Uterus (tissue), 4 donors: ENCODE data around the gene OSBPL9. TPM values are rescaled to one million over a fixed set of nuclear protein-coding genes. Genes with fewer than 3 reads are reported as not detected.

Experiments used
- DNase-seq, 2 donors: peaks; one replicate each; pipeline ENCODE4 v3.0.0-alpha.2; 2019 to 2020
- H3K27ac ChIP-seq, 2 donors: fragments of 200-600 bp; sonication (generic); 1 replicate in 1 of 2; 2 replicates in 1 of 2; pipeline ENCODE4 v1.5.1; 2016 to 2018
- H3K27me3 ChIP-seq, 2 donors: fragments of 200-600 bp; sonication (generic); one replicate each; pipeline ENCODE4 v1.5.1; 2018 to 2019; ENCODE audit warnings: control low read depth in 1 of 2
- H3K36me3 ChIP-seq, 2 donors: fragments of 200-600 bp; sonication (generic); one replicate each; pipeline ENCODE4 v1.5.1; 2019; ENCODE audit warnings: control low read depth in 1 of 2
- H3K4me1 ChIP-seq, 2 donors: fragments of 200-600 bp; sonication (generic); one replicate each; pipeline ENCODE4 v1.5.1; 2018 to 2019; ENCODE audit warnings: control low read depth in 1 of 2
- H3K4me3 ChIP-seq, 2 donors: fragments of 200-600 bp; sonication (generic); 1 replicate in 1 of 2; 2 replicates in 1 of 2; pipeline ENCODE4 v1.5.1; 2018 to 2019; ENCODE audit warnings: mild to moderate bottlenecking in 1 of 2
- H3K9me3 ChIP-seq, 2 donors: fragments of 200-600 bp; sonication (generic); one replicate each; pipeline ENCODE4 v1.5.1; 2019; ENCODE audit warnings: control low read depth in 1 of 2
- CTCF ChIP-seq, 4 experiments: fragments of 200-600 bp in 2 of 4; fragments of 450-650 bp in 2 of 4; sonication (generic) in 2 of 4; IDR thresholded peaks; one replicate each; pipeline ENCODE4 v1.5.1; 2016 to 2019; ENCODE audit warnings: antibody characterized with exemption in 4 of 4, mild to moderate bottlenecking in 2 of 4, moderate library complexity in 1 of 4
- POLR2A ChIP-seq, 2 donors: fragments of 450-650 bp; IDR thresholded peaks; one replicate each; pipeline ENCODE4 v1.6.1; 2016; ENCODE audit warnings: antibody characterized with exemption in 2 of 2, mild to moderate bottlenecking in 1 of 2, moderate library complexity in 1 of 2
- intact Hi-C: fragments of 100-400 bp; cut with DNase I; formaldehyde crosslinking; loops from one replicate; pipeline ENCODE4 v1.15.1; 2023; ENCODE audit warnings: low total_unique reads
- total RNA-seq, 4 donors: library from RNA; depleted of rRNA in 3 of 4; stranded (reverse); fragments of >200 nt in 3 of 4; gene quantifications; one replicate each; pipeline versions ENCODE4 v1.1.0 to v1.2.4, GENCODE V29; 2014 to 2023
- donor health status: DM: yes; HTN: yes; CAD: no.

The OSBPL9 gene
- total RNA-seq, 4 donors from 2014 or later, result 94.0 to 122 (median 108) TPM

- Histone ChIP-seq H3K4me1 (peaks cover 4 to 23% of the 10 kb centered on the region in 2 donors), H3K9me3 (no peaks in the 10 kb centered on the region), H3K27ac (no peak overlapping the region), H3K36me3 (no peaks in the 10 kb centered on the region), H3K27me3 (no peaks in the 10 kb centered on the region), H3K4me3 (no peak overlapping the region)
- DNase-seq, result no peak
- TF ChIP-seq CTCF (IDR thresholded peaks at IDR 0.05), result no peak
- no peak for TF ChIP-seq POLR2A (IDR thresholded peaks at IDR 0.05)
- intact Hi-C loops, result no loop called here
These were observed 56.4 kb downstream of the OSBPL9 start for GRCh38 chr1:51673279-51673678.

GRCh38 chr1:51675177-51675780, 58.4 kb downstream of the OSBPL9 start:
- peaks cover 0 to 13% of the 10 kb centered on the region in 2 donors for H3K4me1 ChIP-seq
- DNase-seq, result no peak
- no peaks in the 10 kb centered on the region for H3K36me3 ChIP-seq
- intact Hi-C loops, result no loop called here
- no peaks in the 10 kb centered on the region for H3K27me3 ChIP-seq
- no peaks in the 10 kb centered on the region for H3K9me3 ChIP-seq
- no peak overlapping the region for H3K4me3 ChIP-seq
- H3K27ac ChIP-seq, result no peak overlapping the region
- TF ChIP-seq CTCF (IDR thresholded peaks at IDR 0.05), result no peak
- TF ChIP-seq POLR2A (IDR thresholded peaks at IDR 0.05), result no peak

GRCh38 chr1:51679435-51679834, 62.5 kb downstream of the OSBPL9 start:
- Histone ChIP-seq H3K4me1 (no peaks in the 10 kb centered on the region), H3K36me3 (no peaks in the 10 kb centered on the region), H3K27ac (no peak overlapping the region), H3K27me3 (no peaks in the 10 kb centered on the region), H3K9me3 (no peaks in the 10 kb centered on the region), H3K4me3 (no peak overlapping the region)
- intact Hi-C loops, result no loop called here
- DNase-seq, result no peak
- TF ChIP-seq POLR2A (IDR thresholded peaks at IDR 0.05), result no peak
- TF ChIP-seq CTCF (IDR thresholded peaks at IDR 0.05), result no peak

- no peak overlapping the region for H3K4me3 ChIP-seq
- no peaks in the 10 kb centered on the region for H3K27me3 ChIP-seq
- no peaks in the 10 kb centered on the region for H3K9me3 ChIP-seq
- no peaks in the 10 kb centered on the region for H3K36me3 ChIP-seq
- TF ChIP-seq CTCF (IDR thresholded peaks at IDR 0.05) (no peak), POLR2A (IDR thresholded peaks at IDR 0.05) (no peak)
- H3K27ac ChIP-seq, result no peak overlapping the region
- intact Hi-C loops, result no loop called here
- H3K4me1 ChIP-seq, result peaks cover 0 to 10% of the 10 kb centered on the region in 2 donors
- no peak for DNase-seq
These were observed 67.9 kb downstream of the OSBPL9 start for GRCh38 chr1:51684776-51685175.

GRCh38 chr1:51686450-51686849, 69.6 kb downstream of the OSBPL9 start:
- no peak for DNase-seq
- Histone ChIP-seq H3K27ac (no peak overlapping the region), H3K27me3 (no peaks in the 10 kb centered on the region), H3K9me3 (no peaks in the 10 kb centered on the region), H3K4me3 (no peak overlapping the region), H3K36me3 (no peaks in the 10 kb centered on the region), H3K4me1 (peaks cover 9 to 10% of the 10 kb centered on the region in 2 donors)
- intact Hi-C loops, result no loop called here
- no peak for TF ChIP-seq CTCF (IDR thresholded peaks at IDR 0.05)
- no peak for TF ChIP-seq POLR2A (IDR thresholded peaks at IDR 0.05)
